ENCODE measurements around the gene TPRG1.

TPRG1 gene

DNA sequence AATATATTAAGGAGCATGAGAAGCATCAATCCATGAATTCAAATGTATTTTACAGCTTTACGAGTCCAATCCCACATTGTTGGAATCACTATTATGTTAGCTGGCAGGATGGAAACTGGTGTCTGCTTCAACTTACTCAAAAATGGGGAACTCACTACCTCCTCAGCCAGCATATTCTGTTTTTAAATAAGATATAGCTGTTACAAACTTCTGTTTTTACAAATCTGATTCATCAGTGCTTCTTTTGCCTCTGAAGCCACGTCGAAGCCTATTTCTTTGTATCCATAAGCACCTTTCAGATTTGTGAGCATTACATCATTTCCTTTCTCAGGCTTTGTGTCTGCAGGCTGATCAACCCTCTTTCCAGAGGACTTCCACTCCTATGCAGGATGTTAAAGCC is 105.9 kb downstream of the TPRG1 start:
- no peak for DNase-seq (ENCODE audit: low read depth, low spot score)

DNA sequence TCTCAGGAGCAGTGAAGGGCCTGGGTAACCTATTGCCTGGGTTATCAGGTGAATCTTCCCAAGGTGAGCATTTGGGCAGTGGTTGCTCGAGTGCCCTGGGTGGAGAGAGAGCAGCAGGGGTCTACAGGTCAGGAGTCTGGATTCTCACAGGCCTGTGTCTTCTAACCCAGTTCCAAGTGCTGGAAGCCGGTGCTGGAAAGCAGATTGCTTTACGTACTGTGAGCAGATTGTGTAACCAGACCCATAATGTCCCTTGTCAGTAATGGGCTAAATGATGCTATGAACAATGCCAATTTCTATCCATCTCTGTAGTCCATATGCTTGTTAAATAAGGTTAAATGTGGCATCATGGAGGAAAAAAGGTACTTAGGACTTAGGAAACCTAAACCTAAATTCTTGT is 106.5 kb downstream of the TPRG1 start:
- DNase-seq (ENCODE audit: low read depth, low spot score): no peak

DNA sequence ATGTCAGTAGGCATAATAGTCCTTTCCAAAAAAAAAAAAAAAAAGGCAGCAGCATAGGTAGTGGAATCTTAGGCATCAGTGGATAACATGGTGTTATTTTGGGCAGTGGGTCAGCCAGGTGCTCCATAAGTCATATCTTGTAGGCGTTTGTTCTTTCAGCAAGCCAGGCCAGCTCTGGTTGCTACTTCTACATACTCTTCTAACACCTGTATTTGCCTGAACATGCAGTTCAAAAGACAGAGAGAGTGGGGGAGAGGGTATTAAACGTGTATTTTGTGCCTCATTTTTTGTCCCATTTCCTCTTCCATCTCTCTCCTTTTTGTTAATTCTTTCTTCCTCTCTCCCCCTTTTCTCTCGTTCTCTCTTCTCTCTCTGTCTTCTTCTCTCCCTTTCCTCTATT is 110.4 kb downstream of the TPRG1 start:
- no peak for DNase-seq (ENCODE audit: low read depth, low spot score)

DNA sequence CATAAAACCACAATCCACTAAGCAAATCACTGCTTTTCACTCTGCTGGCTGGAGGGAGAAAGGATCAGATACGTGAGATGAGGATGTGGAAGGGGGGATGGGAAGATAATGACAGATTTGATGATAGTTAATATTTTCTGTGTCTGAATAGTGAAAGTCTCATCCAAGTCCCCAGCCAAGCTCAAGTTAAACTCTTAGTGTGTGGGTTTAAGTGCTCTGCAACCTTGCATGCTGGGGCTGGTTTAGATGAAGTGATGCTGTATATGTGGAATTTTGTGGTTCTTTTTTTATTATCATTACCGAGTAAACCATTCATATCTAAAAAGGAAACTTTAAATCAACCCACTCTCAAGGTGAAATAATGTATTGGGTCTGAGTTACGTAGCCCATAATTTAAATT is 111.0 kb downstream of the TPRG1 start:
- no peak for DNase-seq (ENCODE audit: low read depth, low spot score)

DNA sequence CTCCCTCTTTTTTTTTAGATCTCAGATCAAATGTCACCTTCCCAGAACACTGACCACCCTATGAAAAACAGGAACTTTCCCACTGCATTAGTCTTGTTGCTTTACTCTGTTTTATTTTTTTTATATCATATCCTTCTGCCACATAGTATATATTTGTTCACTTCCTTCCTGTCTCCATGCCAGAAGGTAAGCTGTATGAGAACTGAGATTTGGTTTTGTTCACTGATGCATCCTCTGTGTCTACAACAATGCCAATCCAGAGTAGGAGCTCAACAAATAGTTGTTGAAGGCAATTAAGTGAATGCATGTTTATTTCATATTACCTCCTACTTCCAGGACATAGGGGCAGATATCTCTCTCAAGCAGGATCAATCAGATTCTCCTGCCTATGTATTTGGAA is 114.4 kb downstream of the TPRG1 start:
- no peak for DNase-seq (ENCODE audit: low read depth, low spot score)

DNA sequence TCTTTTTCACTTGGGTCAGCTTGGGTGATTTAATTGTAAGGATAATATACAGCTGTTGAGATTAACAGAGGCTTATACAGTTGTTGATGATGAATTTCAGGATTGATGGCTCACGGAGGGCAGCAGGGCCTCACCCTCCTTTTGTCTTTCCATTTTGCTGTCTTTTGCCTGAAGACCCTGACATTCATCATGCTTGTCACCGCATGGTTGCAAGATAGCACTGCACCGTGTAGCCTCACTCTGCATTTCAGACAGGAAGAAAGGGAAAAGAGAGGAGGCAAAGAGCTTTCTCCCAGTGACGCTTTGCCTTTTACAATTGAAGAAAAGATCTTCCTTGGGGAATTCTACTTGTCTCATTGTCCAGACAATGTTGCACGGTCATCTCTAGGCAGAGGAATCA is 115.1 kb downstream of the TPRG1 start:
- DNase-seq (ENCODE audit: low read depth, low spot score): no peak

DNA sequence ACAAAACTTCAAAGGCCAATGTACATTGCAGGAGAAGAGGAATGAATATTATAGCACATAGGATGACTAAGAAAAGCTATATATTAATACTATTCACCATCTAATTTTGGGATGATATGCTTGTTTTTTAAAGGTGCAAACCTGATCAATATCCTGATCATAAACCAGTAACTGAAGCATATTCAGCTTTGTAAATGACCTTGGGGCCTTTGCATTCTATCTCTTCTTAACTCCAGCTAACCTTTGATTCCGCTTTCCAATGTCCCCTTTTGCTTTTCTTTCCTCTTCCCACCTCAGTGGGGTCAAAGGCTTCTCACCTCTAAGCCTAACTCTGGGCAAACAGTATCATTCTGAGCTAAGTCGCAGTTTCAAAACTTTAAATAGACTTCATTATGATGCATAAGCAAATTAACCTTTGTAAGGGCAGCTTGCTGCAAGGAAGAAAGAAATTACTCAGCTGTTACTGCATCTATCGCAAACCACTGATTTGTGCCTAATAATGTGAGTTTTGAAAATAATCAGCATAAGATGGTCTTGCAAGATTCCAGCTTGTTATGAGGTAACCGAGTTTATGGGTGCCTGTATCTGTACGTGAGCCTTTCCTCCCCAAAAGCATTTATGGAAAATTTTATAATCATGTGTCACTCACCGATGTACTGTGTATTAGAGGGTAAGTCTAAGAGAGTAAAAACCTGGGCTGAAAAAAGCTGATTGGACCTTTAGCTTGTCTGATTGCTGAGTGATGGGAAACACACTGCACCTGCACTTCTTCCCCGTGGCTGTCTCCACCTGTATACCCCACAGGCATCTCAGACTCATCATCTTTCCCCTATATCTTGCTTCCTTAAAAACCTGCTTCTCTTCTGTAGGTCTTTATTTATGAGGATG is 116.8 kb downstream of the TPRG1 start:
- no peak for DNase-seq (ENCODE audit: low read depth, low spot score)

DNA sequence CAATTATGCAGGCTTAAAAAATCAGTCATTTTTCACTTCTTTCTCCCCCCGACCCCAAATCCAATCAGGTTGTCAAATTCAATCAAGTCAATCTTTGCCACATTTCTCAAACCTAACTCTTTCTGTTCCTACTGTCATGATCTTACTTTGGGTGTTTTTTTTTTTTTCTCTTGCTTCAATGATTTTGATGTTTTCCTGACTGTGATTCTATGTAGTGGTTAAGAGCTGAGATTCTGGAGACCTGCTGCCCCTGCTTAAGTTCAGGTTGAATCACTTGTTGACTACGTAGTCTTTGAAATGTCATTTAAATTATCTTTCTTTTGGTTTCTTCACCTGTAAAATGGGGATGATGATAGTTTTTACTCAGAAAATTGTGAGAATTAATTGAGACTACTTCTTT is 117.5 kb downstream of the TPRG1 start:
- DNase-seq (ENCODE audit: low read depth, low spot score): no peak

DNA sequence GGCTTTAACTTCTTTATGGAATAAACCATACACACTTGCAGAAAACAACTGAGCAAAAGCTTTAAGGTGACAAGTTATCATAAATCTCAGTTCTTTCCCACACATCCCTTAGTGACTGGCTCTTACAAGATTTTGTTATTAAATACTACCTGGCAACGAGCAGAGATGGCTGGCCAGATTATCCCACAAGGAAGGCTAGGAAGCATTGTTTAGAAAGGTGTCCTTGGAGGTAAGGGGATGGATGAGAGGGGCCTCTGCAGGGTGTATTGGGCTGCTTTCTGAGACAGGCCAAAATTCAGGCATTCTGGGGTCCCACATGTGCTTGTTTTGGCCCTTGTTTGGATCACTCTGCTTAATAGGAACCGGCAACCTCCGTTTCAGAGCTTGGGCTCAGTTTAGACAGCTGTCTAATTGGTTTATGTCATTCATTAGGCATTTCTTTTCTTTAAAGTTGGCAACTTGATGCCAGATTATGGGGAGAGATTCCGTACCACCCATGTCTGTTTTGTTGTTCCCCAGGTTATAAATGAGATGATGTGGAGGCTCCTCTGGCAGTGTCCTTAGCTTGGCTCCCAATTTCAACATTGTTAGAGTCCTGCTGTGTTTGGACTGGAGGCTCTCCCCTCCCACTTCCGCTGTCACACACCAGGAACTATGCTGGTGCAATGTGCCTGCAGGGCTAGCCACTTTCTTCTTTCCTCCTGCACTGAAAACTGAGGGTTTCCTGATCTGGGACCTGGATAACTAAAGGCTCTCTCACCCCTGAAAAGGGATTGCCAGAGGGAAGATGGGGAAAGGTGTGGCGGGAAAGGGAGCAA is 121.1 kb downstream of the TPRG1 start:
- DNase-seq (ENCODE audit: low read depth, low spot score): no peak

DNA sequence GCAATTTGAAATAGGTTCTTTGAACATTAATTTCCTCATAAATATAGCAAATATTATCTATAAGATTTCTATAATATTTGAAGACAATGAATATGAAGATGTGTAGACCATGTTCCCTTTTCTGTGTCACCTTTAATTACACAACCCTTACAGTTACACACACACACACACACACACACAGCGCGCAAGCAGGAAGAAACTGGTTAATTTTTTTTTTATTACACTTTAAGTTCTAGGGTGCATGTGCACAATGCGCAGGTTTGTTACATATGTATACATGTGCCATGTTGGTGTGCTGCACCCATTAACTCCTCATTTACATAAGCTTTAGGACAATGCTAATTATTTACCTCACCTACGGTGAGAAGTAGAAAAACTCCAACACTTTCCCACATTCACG is 122.9 kb downstream of the TPRG1 start:
- DNase-seq (ENCODE audit: low read depth, low spot score): no peak

DNA sequence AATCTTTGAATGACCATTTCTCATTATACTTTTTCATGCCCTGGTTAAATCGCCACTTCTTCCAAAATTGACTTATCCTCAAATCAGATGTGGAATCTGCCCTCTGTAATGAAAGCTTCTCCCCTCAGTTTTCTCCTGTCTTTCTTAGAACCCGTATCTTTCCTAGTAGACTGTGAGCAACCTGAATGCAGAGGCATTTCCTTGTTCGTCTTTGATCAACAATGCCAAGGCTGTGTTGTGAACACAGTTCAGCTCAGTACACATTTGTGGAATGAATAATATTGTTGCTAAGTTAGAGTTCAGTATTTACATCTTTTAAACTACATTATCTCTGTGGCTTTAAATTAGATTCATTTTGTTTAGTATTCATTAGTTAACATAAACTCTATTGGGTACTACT is 123.3 kb downstream of the TPRG1 start:
- DNase-seq (ENCODE audit: low read depth, low spot score): no peak

DNA sequence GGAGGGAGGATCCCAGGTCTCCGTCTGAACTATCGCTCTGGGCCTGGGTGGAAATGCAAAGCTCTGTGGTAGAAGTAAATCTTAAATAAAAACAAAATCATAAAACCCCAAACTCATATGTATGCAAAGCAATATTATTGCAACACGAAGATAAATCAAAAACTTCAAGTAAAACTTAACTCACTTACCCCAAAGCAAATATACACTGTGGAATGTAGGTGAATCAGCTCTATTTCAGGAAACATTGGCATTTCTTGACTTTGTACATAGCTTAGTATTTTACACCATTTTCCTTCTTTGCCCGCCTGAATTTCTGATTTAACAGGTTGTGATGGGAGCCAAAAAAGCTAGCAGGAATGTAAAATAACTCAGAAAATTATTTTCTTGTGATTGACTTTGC is 126.2 kb downstream of the TPRG1 start:
- DNase-seq (ENCODE audit: low read depth, low spot score): no peak

DNA sequence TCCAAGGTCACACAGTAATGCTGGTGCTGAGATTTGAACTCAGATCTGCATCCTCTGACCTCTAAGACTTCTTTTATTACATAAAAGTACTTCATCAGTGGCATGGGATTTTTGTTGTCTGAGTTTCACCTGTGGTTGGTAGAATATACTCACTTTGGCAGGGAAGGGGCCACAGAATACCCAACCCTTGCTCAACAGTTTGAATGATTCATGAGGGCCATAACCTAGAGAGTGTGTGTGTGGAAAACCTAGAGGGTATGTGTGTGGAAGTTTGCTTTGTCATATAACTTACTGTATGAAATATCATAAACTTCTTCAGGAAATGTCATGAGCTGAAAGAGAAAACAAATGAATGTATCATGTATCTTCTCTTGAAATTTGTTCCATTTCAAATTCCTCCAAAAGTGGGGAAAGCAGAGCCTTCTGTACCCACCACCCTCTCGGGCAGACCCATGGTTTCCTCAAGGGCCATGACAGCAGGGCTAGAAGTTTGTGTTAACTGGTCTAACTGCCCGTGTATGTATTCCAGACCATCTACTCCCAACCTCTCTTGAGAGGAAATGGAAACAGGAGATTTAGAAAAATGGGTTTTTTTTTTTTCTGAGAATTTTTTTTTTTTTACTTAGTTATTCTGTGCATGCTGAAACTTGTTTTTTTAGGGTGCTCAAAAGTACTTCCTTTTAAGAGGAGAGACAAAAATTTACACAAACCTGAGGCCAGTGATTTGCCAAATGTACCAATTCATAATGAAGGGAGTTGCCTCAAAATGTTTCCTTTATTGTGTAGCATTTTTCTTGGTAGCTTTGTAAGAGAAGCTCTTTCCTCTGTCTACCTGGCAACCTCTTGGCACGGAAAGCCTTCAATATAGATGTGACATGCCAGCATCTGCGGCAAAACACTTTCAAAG is 127.0 kb downstream of the TPRG1 start:
- no peak for DNase-seq (ENCODE audit: low read depth, low spot score)

DNA sequence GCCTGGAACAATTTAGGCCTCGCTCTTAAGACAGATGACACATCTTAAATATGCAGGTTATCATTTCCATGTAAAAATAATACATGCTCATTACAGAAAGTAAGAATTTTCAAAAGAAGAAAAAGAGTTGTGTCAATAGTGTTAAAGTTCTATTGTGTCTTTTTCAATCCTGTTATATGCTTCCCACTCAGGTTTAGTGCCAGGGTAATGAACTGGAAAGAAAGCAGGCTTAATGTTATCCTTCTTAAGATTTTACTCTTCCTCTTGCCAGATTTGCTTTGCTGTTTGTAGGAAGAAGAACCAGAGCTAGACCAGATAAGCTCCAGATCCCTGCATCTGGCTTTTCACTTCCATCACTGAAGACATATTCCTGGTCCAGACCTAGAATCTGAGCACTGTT is 128.6 kb downstream of the TPRG1 start:
- DNase-seq (ENCODE audit: low read depth, low spot score): no peak

DNA sequence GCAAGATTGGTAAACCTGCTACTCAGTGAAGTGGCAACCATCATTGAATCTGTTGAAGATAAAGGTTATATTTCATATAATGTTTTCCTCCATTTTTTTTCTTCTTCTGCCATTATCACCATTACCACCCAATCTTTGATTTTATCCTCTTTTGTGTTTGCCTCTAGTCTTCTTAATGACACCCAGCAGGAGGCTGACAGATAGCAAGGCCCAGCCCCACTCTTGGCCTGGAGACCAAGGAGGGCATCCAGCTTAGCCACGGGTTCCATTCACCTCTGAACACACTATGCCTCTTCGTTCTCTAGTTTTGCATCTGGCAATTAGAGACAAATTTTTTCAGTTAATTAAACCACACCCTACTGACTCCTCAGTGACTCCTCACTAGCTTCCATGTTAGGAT is 129.7 kb downstream of the TPRG1 start:
- no peak for DNase-seq (ENCODE audit: low read depth, low spot score)

DNA sequence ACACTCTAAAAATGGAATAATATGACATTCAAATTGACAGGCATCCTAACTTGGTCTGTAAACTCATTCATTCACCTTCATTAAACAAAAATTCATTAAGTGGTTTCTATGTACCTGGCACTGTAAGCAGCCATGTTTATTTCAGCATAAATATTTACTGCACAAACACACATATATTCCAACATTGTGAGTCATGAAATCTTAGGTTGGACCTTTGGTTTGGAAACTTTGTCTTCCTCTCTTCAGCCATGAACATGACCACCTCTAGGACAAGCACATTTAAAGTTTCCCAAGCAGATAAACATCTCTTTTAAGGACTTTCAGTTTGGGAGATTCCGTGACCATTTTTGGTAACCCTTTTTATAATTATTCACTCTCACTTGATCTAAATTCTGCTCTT is 131.8 kb downstream of the TPRG1 start:
- DNase-seq (ENCODE audit: low read depth, low spot score): no peak

DNA sequence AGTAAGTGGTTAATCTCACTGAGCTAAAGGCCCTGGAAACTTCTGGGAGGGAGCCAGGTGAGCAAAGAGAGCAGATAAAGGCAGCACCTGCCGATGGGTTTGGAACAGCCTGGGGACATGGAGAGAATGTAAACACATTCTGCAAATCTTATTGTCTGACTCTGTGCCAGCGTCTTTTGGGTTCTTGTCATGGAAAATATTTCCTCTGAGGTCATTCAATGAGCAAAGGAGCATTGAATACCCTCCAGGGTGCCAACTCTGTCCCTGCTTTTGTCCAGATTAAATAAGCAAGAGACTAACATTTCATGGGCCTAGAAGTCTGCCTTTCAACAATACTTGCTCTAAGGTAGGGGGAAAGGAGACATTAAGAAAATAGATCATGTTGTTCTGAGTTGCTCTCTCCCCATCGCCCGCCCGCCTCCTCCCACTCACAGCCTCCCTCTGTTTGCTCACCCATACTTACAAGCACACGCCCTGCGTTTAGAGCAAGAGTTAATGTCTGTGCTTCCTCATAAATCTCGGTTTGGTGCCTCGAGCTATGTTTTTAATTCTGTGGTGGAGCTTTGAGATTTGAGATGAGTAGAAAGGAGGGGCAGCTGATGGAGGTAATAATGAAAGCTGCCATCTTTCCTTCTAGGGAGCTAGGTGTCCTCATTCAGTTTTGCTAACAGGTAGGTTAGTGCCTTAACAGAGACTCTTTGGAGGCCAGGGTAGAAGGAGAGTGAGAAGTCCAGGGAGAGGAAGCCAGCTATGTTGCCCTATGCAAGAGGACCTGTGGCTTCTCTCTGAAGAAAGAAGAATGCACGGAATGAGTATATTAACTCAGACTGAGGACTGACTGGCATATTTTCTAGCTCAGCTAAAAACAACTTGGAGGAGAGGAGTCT is 132.9 kb downstream of the TPRG1 start:
- DNase-seq (ENCODE audit: low read depth, low spot score): no peak

DNA sequence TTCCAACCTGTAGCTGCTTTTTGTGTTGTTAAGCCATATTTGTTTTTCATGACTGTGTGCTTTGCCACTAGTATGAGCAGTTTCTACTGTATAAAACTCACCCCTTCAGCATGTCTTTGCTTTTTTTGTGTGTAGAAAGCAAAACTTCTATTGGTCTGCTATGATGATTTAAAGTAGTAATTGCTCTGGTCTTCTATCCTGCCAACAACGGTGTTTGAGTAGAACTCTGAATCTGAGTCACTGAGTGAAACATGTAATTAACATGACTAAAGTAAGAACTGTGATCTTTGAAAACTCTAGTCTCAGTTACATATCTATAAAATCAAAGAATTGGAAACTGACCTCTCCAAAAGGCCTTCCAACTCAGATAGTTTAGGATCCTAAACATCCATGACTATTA is 133.6 kb downstream of the TPRG1 start:
- DNase-seq (ENCODE audit: low read depth, low spot score): no peak

DNA sequence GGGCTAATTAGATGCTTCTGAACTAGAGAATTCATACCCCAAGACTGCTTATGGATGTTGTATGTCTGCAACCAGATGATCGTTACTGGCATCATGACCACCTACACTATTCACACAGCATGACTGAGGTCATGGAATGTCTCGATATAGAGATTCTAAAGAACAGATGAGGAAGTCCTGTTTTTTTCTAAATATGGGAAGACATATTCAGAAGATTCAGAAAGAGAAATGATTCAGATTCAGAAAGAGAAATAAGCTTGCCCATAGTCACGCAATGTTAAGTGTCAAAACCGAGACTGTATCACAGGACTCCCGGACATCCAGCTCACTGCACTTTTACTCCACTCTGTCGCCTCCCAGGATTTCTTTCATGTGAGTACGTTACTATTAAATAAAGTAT is 136.2 kb downstream of the TPRG1 start:
- no peak for DNase-seq (ENCODE audit: low read depth, low spot score)

DNA sequence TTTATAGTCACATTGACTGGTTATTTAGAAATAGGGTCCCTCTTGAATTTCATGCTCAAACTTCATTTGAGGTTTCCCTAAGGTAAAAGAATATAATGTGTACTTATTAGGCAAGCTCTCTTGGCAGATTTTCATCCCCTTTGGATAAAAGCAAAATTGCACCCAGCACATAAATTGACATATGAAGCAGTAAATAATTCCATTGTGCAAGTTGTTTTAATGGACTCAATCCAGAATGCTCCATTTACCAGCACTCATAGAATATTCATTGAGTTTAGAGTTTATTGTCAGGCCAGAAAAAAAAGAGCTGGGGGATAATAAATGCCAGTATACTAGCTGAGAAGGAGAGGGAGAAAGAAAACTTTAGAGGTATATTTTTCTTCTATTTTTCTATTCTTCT is 136.8 kb downstream of the TPRG1 start:
- DNase-seq (ENCODE audit: low read depth, low spot score): no peak

DNA sequence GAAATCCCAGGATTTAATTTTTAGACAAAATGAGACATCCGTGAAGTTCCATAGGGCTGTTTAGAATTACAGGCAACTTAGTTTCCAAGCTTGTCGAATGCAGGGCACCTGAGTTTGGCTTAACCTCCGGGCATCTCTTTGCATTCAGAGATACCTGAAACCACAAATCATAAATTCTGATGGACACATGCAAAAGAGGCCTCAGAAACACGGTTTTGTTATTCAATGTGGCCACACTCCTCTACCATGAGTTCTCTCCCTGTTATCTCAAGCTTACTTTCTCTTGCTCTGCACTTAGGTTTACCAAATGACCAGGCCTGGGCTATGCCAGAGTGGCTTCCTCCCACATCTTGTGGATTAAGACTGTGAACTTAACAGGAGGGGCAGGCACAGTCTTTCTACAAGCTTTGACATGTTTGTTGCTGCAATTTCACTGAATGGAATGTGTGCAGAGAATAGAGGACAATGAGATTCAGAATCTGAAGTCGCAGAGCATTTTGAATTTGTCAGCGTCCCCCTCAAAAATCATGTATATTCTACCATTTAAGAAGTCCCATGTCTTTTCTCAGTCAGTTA is 137.7 kb downstream of the TPRG1 start:
- no peak for DNase-seq (ENCODE audit: low read depth, low spot score)

Data from activated naive CD8-positive, alpha-beta T cell treated with anti-CD3 and anti-CD28 coated beads, Interleukin-2, amount 50 U/mL, for 16 hours (primary cell).